GM12875 (cell line): ENCODE data around the gene EIF2B2.

Experiments
- H3K4me3 ChIP-seq: one replicate; pipeline ENCODE4 v1.5.1; 2011; ENCODE audit warnings: low read depth, low read length, control low read depth
- TF ChIP-seq, protein P1 (sequence below): IDR thresholded peaks from 2 replicates; pipeline ENCODE4 v1.5.1; 2011; ENCODE audit warnings: low read depth, mild to moderate bottlenecking, control low read depth, inconsistent platforms, low read length, moderate library complexity, borderline replicate concordance; ENCODE audit not compliant: insufficient read depth

Gene EIF2B2

DNA sequence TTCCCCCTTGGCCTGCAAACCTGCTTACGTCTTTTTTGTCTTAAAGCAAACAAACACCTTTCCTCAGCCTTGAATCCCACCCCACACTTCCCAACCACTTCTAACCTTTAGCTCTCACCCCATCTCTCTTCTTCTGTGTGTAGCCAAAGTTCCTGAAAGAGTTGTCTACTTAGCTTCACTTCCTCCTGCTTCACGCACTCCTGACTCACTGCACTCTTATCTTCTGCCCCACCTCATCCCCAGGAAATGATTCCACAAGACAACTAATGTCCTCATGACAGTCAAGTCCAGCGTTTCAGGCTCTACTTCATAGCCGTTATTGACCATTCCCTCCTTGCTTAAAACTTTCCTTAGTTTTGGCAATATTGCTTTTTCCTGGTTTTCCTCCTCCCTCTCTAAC is 22.4 kb downstream of the EIF2B2 start:
- TF ChIP-seq, protein P1, sequence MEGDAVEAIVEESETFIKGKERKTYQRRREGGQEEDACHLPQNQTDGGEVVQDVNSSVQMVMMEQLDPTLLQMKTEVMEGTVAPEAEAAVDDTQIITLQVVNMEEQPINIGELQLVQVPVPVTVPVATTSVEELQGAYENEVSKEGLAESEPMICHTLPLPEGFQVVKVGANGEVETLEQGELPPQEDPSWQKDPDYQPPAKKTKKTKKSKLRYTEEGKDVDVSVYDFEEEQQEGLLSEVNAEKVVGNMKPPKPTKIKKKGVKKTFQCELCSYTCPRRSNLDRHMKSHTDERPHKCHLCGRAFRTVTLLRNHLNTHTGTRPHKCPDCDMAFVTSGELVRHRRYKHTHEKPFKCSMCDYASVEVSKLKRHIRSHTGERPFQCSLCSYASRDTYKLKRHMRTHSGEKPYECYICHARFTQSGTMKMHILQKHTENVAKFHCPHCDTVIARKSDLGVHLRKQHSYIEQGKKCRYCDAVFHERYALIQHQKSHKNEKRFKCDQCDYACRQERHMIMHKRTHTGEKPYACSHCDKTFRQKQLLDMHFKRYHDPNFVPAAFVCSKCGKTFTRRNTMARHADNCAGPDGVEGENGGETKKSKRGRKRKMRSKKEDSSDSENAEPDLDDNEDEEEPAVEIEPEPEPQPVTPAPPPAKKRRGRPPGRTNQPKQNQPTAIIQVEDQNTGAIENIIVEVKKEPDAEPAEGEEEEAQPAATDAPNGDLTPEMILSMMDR = no peak
- H3K4me3 ChIP-seq = no peak overlapping the region

DNA sequence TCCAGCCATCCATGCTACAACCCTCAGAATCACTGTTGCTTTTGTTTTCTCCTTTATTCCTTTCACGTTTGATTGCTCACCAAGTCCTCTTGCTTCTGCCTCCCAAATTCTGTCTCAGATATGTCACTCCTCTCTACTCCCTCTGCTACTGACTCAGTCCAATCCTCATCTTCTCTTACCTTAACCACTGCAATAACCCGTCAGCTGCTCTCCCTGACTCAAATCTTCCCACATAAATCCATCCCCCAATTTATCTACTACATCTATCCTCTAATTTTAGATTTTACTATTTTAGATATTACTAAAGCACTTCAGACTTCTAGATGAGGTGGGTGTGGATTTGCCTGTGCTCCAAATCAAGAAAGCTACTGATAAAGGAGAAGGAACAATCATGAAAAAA is 23.2 kb downstream of the EIF2B2 start:
- TF ChIP-seq, protein P1 = no peak
- no peak overlapping the region for H3K4me3 ChIP-seq

DNA sequence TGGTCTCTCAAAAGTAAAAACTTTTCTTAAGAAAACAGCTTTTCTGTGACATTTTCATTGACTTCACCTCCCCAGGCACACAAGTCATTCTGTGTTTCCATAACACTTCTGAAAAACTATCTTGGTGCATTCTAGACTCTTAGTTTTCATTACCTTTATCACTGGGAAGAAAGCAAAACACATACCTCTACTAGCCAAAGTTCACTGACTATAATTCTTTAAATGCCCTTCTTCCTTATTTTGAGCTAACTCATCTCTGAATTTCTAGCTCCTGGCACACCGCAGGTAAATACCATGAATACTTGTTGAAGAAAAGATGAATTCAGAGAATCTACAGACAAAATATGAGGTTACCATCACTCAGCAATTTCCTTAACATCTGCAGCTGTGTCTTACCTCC is 27.4 kb downstream of the EIF2B2 start:
- TF ChIP-seq, protein P1 = no peak
- no peak overlapping the region for H3K4me3 ChIP-seq

DNA sequence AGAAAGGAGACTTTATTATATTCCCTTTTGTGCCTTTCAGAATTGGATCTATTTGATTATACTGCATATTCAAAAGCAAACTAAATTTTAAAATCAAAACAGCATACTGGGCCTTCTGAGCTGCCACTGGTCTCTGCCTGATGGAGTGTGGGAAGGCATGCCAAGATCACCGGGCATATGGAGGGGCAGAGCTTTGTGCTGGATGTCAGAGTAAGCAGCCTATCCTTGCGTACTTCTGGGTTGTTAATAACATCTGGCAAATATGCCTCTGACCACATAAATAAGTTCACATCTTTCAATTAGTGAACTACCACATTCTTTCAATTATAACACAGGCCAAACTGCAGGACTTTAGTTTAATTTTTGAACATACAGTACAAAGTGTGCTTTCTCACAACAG is 30.2 kb downstream of the EIF2B2 start:
- H3K4me3 ChIP-seq = no peak overlapping the region
- TF ChIP-seq, protein P1 = no peak

DNA sequence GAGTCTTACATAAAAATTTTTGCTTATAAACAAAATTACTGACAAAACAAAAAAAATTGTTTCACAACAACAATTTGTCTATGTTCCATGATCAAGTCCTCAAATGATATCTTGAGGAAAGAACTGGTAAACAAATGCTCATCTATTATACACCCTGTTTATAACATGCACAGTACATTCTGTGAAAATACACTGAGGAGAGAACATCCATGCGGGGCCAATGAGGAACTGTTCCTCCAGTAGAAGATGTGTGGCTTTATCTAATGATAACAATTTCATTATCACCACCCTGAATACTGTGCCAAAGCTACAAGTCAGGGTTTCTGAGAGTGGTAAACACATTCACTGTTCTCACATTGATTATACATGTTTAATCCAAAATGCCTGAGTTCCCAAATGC is 37.8 kb downstream of the EIF2B2 start:
- TF ChIP-seq, protein P1 = no peak
- H3K4me3 ChIP-seq = no peak overlapping the region

DNA sequence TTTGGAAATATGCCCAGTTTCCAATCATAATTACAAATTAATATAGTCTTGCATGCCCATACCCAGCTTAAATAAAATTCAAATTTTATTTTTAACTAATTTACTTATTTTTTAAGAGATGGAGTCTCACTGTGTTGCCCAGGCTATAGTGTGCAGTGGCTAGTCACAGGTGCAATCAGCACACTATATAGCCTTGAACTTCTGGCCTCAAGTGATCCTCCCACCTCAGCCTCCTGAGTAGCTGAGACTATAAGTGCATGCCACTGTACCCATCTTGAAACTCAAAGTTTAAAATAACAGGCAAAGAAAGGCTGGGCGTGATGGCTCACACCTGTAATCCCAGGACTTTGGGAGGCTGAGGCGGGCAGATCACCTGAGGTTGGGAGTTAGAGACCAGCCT is 38.2 kb downstream of the EIF2B2 start:
- TF ChIP-seq, protein P1 = no peak

DNA sequence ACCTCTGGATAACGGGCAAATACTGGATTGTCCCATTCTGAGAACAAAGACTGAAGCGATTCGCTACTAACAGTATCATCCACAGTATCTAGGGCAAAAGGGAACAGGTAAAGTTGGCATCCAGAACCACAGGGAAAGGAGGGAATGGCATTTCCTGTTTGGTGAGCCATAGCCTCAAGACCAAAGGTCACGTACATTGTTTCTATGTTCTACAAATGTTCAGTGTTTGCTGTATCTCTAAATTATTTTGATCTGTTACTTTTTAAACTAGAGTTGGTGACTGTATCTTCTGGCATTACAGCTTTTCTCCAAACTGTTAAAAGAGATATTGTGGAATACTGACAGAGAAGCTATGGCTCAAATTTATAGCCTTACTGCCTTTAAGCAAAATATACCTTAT is 38.9 kb downstream of the EIF2B2 start:
- TF ChIP-seq, protein P1 = no peak

More for the DNA sequence above, 38.2 kb downstream of the EIF2B2 start:
- no peak overlapping the region for H3K4me3 ChIP-seq

More for the DNA sequence above, 38.9 kb downstream of the EIF2B2 start:
- no peak overlapping the region for H3K4me3 ChIP-seq
